Measurements from ENCODE around the gene QRICH1. TPM values are rescaled to one million over a fixed set of nuclear protein-coding genes. Genes with fewer than 3 reads are reported as not detected.

QRICH1 gene
- total RNA-seq, 1 donor from 2014 or later, result 39.2 TPM

DNA sequence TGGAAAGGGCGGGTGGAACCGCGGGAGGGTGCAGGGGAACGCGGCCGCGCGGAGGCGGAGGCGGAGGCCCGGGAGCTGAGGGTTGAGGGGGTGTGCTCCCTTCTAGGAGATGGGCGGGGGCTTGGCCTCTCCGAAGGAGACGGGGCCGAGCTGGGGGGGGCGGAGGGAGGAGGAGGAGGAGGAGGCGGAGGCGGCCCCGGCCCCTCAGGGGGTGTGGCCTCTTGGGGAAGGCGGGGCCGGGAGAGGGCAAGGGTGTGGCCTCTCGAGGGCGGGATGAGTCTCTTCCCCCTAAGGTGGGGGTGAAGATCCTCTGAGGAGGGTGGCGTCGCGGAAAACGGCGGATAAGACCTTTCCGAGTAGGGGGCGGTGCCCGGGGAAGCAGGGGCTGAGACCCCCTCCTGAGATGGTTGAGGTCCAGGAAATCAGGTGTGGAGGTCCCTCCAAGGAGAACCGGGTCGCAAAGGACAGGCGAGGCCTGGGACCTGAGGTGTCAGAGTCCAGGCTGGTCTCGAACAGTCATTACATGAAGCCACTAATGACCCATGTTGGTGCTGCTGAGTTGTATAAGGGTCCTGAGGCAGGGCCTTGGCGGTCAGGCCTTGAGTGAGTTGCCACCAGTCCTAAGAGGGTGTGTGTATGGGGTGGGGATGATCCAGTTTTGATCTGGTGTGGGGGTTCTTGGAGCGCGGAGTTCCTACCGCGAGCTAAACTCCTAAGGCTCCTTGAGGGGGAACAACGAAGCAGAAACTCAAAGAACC is 85.9 kb downstream of the QRICH1 start:
- peaks cover 5% of the 10 kb centered on the region for H3K36me3 ChIP-seq (ENCODE audit: control insufficient read depth, insufficient read depth, low read length)
- peak; percentile 52 for DNase-seq (ENCODE audit: low read depth)
- no peak for FAIRE-seq
- peak overlapping the region; percentile 83 for H3K4me3 ChIP-seq (ENCODE audit: low read depth, low read length)
- no peaks in the 10 kb centered on the region for H3K27me3 ChIP-seq (ENCODE audit: control insufficient read depth, insufficient read depth, low read length)
- TF ChIP-seq, protein P1, sequence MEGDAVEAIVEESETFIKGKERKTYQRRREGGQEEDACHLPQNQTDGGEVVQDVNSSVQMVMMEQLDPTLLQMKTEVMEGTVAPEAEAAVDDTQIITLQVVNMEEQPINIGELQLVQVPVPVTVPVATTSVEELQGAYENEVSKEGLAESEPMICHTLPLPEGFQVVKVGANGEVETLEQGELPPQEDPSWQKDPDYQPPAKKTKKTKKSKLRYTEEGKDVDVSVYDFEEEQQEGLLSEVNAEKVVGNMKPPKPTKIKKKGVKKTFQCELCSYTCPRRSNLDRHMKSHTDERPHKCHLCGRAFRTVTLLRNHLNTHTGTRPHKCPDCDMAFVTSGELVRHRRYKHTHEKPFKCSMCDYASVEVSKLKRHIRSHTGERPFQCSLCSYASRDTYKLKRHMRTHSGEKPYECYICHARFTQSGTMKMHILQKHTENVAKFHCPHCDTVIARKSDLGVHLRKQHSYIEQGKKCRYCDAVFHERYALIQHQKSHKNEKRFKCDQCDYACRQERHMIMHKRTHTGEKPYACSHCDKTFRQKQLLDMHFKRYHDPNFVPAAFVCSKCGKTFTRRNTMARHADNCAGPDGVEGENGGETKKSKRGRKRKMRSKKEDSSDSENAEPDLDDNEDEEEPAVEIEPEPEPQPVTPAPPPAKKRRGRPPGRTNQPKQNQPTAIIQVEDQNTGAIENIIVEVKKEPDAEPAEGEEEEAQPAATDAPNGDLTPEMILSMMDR (IDR thresholded peaks at IDR 0.05; ENCODE audit: insufficient read depth, low read length, severe bottlenecking), result no peak

DNA sequence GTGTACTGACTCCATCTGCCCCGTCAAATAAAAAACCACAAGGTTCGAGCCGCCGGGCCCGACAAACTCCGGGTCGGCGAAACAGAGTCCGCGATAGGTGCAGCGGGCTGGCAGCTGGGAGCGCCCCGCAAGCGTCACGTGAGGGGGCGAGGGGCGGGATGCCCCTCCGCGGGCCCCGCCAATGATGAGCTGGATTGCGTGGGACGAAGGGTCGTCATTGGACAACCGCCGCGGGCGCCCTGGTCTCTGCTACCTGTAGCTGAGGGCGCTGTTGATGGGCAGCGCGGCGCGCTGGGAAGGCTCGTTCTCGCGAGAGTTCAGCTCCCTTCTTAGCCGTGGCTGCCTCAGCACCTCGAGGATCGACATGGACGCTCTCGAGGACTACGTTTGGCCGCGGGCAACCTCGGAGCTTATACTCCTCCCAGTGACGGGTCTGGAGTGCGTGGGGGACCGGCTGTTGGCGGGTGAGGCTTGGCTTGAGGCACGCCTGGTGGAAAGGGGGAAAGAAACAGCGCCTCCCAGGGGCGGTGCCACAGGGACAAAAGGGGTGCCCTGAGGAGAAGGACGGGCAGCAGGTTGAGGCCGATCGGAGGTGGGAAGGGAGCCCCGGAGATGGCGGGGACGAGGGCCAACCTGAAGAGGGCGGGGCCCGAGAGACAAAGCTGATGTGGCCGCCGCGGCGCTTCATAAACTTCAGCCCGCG is 86.7 kb downstream of the QRICH1 start, which contains the start of gene WDR6:
WDR6 (plus strand) TSS at position 324 of the 703 bp plus-strand sequence; CDS start at position 365, 41 bp downstream.
- peaks cover 5% of the 10 kb centered on the region for H3K36me3 ChIP-seq (ENCODE audit: control insufficient read depth, insufficient read depth, low read length)
- H3K27me3 ChIP-seq (ENCODE audit: control insufficient read depth, insufficient read depth, low read length), result no peaks in the 10 kb centered on the region
- TF ChIP-seq, protein P1 (IDR thresholded peaks at IDR 0.05; ENCODE audit: insufficient read depth, low read length, severe bottlenecking), result peak; percentile 53
- FAIRE-seq (no peak), DNase-seq (ENCODE audit: low read depth) (peak; percentile 93)
- H3K4me3 ChIP-seq (ENCODE audit: low read depth, low read length), result peak within 1 kb of the TSS; percentile 83

DNA sequence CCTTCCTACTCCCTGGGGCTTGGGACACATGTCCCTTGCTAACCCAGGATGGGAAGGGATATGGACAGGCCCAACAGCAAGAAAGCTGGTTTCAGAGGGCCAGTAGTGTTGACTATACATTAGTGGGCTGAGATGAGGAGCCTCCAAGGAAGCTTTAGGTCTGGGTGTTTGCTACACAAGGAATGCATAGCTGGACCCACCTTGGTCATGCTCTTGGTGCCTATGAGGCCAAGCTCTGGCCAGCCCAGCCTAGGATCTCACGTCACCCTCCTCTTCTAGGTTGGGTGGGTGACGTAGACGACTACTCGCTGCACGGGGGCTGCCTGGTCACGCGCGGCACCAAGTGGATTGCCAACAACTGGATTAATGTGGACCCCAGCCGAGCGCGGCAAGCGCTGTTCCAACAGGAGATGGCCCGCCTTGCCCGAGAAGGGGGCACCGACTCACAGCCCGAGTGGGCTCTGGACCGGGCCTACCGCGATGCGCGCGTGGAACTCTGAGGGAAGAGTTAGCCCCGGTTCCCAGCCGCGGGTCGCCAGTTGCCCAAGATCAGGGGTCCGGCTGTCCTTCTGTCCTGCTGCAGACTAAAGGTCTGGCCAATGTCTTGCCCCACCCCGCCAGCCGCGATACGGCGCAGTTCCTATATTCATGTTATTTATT is 87.3 kb downstream of the QRICH1 start:
- no peak for DNase-seq (ENCODE audit: low read depth)
- peaks cover under 1% of the 10 kb centered on the region for H3K36me3 ChIP-seq (ENCODE audit: control insufficient read depth, insufficient read depth, low read length)
- no peaks in the 10 kb centered on the region for H3K27me3 ChIP-seq (ENCODE audit: control insufficient read depth, insufficient read depth, low read length)
- peak overlapping the region; percentile 83 for H3K4me3 ChIP-seq (ENCODE audit: low read depth, low read length)
- TF ChIP-seq, protein P1 (IDR thresholded peaks at IDR 0.05; ENCODE audit: insufficient read depth, low read length, severe bottlenecking), result no peak
- FAIRE-seq, result no peak

DNA sequence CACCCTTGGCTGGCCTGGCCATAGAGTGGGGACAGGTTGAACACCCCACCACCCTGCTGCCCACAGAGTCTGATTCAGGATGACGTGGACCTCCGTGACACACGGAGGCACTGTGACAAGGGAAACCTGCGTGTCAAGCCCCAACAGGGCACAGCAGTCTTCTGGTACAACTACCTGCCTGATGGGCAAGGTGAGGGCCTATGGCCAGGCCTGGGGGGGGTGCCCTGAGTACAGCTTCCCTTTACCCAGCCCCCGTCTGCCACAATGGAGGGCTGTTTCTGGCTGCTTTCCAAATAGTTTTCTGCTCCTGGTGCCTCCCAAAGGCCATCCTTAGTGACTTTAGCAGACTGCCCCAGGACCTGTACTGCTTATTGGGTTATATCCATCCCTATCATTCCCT is 87.9 kb downstream of the QRICH1 start:
- TF ChIP-seq, protein P1 (IDR thresholded peaks at IDR 0.05; ENCODE audit: insufficient read depth, low read length, severe bottlenecking), result no peak

DNA sequence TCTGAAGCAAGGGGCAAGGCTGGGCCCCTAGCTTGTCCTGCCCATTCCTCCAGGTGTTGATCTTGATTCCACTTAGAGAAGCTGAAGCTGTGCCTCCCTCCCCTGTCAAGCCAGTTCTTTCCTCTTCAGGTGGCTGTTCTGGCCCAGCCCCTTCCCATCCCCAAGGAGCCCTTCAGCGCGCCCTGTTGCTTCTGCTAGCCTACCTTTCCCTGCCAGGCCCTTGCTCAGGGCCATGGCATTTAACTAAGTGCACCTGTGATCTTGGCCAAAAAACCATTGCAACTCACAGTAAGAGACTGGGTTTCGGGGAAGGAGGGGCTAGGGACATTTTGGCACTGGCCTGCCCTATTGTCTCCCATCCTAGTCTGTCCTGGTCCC is 88.6 kb downstream of the QRICH1 start:
- DNase-seq (ENCODE audit: low read depth) (no peak), FAIRE-seq (no peak)
- TF ChIP-seq, protein P1 (IDR thresholded peaks at IDR 0.05; ENCODE audit: insufficient read depth, low read length, severe bottlenecking), result no peak
- Histone ChIP-seq H3K4me3 (ENCODE audit: low read depth, low read length) (no peak overlapping the region), H3K27me3 (ENCODE audit: control insufficient read depth, insufficient read depth, low read length) (no peaks in the 10 kb centered on the region), H3K36me3 (ENCODE audit: control insufficient read depth, insufficient read depth, low read length) (no peaks in the 10 kb centered on the region)

More for the DNA sequence above, 87.9 kb downstream of the QRICH1 start:
- Histone ChIP-seq H3K36me3 (ENCODE audit: control insufficient read depth, insufficient read depth, low read length) (no peaks in the 10 kb centered on the region), H3K27me3 (ENCODE audit: control insufficient read depth, insufficient read depth, low read length) (no peaks in the 10 kb centered on the region), H3K4me3 (ENCODE audit: low read depth, low read length) (peak overlapping the region; percentile 83)
- no peak for DNase-seq (ENCODE audit: low read depth)
- FAIRE-seq, result no peak
